DMS53 treated with DMSO at 0.1 percent for 48 hours (cell line): Measurements from ENCODE around the gene AFF1.

ENCODE experiments used
- DNase-seq: peaks from one replicate; lab custom pipeline; 2025; ENCODE audit not compliant: unreplicated experiment; lab: John Stamatoyannopoulos, UW

AFF1 gene

GRCh38 chr4:86934771-86935565 is at the start of gene AFF1:
Gene AFF1, plus strand, starts transcription at chr4:86935011. Its CDS starts 13,523 bp downstream, at chr4:86948534.
- DNase-seq, result peak; percentile 83

GRCh38 chr4:86890790-86891189 is 44.0 kb upstream of the AFF1 start:
- no peak for DNase-seq

- DNase-seq, result peak; percentile 20
Observed at GRCh38 chr4:86891762-86892635, 42.8 kb upstream of the AFF1 start, which contains the start of gene C4orf36. Gene C4orf36, minus strand, starts transcription at chr4:86892422. Its CDS starts 902 bp downstream, at chr4:86891520.

- DNase-seq, result no peak
Observed at GRCh38 chr4:86892636-86892960, 42.2 kb upstream of the AFF1 start.

GRCh38 chr4:86893136-86893535 is 41.7 kb upstream of the AFF1 start:
- DNase-seq, result no peak

GRCh38 chr4:86894455-86894854 is 40.4 kb upstream of the AFF1 start:
- DNase-seq, result peak; percentile 40

- peak; percentile 57 for DNase-seq
Observed at GRCh38 chr4:86895692-86896488, 38.9 kb upstream of the AFF1 start.

- no peak for DNase-seq
Observed at GRCh38 chr4:86896596-86896995, 38.2 kb upstream of the AFF1 start.

- no peak for DNase-seq
Observed at GRCh38 chr4:86898562-86898961, 36.2 kb upstream of the AFF1 start.

- no peak for DNase-seq
Observed at GRCh38 chr4:86901864-86902263, 32.9 kb upstream of the AFF1 start.

- no peak for DNase-seq
Observed at GRCh38 chr4:86908251-86908657, 26.6 kb upstream of the AFF1 start.

- DNase-seq, result no peak
Observed at GRCh38 chr4:86909546-86910295, 25.1 kb upstream of the AFF1 start.

GRCh38 chr4:86910369-86910768 is 24.4 kb upstream of the AFF1 start:
- DNase-seq, result no peak

- DNase-seq, result no peak
Observed at GRCh38 chr4:86910820-86911684, 23.8 kb upstream of the AFF1 start.

- DNase-seq, result no peak
Observed at GRCh38 chr4:86916392-86916791, 18.4 kb upstream of the AFF1 start.

GRCh38 chr4:86917212-86918039 is 17.4 kb upstream of the AFF1 start:
- no peak for DNase-seq

- DNase-seq, result no peak
Observed at GRCh38 chr4:86918539-86919072, 16.2 kb upstream of the AFF1 start.

GRCh38 chr4:86919561-86920223 is 15.1 kb upstream of the AFF1 start:
- DNase-seq, result no peak
